ENCODE data around the gene MKNK2. TPM values are rescaled to one million over a fixed set of nuclear protein-coding genes. Genes with fewer than 3 reads are reported as not detected.
"Not testable (repeated sequence)": the region's sequence is repeated elsewhere in the genome, so short reads cannot be mapped to it uniquely, and the experiment has no call there.

MKNK2 gene
- polyA plus RNA-seq (2013, experiment 1 of 2; ENCODE audit: insufficient read length): 62.1 TPM
- 59.6 TPM for polyA plus RNA-seq (2013, experiment 2 of 2; ENCODE audit: insufficient read length)

DNA sequence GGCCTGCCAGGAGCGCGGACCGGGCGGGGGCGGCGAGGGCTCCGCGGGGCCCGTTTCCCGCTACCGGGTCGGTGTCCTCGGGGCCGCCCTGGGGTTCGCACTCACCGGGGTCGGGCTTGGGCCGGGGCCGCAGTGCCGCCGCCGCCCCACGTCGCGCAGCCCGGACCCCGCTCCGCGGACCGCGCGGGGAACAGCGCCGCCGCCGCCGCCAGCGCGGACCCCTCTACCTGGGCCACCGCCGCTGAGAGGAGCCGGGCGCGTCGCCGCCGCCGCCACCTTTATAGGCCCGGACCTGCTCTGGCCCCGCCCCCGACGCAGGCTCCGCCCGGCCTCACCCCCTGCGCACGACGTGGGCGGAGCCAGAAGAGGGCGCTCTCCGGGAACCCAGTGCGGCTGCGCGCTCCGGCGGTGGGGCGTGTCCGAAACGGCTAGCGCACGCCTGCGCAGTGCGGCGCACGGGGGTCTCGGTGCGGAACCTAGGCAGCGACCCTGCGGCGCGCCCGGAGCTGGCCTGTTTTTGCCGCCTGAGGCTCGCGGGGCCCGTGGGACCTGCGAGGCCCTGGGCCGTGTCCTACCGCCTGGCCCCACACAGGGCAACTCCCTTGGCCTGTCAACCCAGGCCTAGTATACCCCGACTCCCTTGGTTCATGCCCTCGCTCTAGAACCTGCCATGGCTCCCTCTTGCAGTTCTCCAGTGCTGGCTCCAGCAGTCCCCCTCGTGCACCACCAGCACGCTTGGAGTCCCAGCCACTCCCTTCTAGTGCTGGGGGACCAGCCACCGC lies at the start of gene MKNK2:
TSS of gene MKNK2 (minus strand) at position 254 of the 782 bp plus-strand sequence. CDS start 393 bp downstream, outside the sequence.
- DNase-seq: peak; percentile 89

DNA sequence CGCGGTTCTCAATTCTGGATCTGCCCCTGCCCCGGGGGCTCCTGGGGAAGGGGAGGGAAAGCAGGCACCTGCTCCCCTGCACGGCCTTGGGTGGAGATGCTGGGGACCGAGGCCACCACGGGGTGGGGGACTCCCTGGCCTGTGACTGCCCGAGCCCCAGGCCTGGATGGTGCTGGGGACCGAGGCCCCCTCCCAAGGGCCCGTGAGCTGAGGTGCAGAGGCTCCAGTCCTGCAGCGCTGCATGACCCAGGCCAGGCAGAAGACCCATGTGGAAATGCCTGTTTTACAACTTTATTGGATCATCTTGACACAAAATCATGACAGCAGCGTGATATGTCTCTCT lies 49.6 kb upstream of the MKNK2 start:
- no peak for DNase-seq

DNA sequence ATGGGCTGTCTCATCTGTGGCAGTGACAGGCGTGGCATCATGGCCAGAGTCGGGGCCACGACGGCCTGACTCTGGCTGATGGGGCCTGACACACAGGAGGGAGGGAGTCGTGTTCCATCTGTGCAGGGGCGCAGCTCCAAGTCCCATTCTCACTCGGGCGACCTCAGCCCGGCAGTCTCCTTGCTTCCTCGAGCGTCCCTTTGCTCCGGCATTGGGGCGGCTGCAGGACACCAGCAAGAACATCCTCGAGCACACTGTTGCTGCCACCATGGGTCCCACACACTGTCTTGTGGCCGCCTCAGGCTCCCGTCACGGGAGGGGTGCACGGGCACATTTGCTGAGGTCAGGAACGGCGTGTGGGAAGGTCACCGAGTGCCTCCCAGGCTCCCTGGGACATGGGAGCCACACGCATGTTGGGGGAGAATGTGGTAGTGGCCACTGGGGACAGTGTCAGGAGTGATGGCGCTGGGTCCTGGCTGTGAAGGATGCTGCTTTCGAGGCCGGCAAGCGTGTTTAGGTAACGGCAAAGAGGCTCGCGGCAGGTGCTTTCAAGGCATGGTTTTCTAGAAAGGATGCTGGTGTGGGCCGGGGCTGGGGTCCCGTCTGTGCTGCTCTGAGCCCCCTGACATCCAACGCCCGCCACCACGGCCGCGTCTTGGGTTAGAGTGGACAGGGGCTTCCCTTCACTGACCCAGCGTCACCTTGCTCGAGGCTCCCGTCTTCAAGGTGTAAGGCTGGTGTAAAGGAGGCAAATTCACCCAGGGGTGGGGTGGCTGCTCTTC lies 49.1 kb upstream of the MKNK2 start:
- no peak for DNase-seq

DNA sequence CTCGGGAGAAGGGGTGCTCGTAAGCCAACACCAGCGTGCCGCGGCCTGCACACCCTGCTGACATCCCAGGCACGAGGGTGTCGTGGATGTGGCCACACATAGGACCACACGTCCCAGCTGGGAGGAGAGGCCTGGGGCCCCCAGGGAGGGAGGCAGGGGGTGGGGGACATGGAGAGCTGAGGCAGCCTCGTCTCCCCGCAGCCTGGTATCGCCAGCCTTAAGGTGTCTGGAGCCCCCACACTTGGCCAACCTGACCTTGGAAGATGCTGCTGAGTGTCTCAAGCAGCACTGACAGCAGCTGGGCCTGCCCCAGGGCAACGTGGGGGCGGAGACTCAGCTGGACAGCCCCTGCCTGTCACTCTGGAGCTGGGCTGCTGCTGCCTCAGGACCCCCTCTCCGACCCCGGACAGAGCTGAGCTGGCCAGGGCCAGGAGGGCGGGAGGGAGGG lies 48.0 kb upstream of the MKNK2 start:
- DNase-seq: no peak

DNA sequence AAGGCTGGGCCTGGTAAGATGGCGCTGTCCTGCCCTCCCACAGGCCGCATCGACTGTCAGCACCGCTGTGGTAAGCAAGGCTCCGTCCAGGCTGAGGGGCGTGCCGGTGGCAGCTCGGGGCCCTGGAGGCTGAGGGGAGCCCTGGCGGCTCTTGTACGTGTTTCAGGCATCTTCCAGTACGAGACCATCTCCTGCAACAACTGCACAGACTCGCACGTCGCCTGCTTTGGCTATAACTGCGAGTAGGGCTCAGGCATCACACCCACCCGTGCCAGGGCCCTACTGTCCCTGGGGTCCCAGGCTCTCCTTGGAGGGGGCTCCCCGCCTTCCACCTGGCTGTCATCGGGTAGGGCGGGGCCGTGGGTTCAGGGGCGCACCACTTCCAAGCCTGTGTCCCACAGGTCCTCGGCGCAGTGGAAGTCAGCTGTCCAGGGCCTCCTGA lies 46.9 kb upstream of the MKNK2 start:
- DNase-seq: no peak

DNA sequence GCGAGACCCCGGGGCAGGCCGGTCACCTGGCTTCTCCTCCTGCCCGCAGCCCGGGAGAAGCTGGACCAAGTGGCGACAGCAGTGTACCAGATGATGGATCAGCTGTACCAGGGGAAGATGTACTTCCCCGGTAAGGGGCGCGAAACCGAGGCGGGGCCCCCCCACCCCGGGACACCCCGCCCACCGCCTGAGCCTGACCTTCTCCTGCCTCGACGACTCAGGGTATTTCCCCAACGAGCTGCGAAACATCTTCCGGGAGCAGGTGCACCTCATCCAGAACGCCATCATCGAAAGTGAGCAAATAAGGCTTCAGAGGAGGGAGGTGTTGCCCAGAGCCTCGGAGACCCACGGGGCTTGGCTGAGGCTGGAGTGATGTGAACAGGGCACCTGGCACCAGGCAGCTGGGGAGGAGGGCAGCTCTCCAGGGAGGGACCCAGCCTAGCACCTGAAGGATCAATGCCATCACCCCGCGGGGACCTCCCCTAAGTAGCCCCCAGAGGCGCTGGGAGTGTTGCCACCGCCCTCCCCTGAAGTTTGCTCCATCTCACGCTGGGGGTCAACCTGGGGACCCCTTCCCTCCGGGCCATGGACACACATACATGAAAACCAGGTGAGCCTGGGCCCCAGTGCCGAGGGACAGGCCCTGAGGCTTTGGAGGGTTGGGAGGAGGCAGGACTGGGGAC lies 46.3 kb upstream of the MKNK2 start:
- no peak for DNase-seq

DNA sequence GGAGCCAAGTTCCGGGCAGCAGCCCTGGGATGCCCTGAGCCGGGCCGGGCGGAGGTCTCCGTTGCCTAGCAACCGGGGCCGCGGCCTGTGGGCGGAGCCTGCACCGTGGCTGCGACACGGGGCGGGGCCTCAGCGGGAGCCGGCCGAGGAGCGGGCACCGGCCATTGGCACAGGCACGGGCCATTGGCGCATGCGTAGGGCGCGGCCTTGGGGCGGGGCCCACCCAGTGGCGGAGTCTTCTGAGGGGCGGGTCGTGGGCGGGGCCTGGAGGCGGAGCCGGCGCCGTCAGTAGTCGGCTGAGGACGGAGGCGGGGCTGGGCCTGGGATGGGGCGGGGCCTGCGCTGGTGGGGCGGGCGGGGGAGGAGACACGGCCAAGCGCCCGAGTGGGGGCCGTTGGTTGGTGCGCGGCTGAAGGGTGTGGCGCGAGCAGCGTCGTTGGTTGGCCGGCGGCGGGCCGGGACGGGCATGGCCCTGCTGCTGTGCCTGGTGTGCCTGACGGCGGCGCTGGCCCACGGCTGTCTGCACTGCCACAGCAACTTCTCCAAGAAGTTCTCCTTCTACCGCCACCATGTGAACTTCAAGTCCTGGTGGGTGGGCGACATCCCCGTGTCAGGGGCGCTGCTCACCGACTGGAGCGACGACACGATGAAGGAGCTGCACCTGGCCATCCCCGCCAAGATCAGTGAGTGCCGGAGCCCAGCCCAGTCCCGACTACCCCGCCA lies 45.6 kb upstream of the MKNK2 start, which contains the start of gene IZUMO4:
TSS of gene IZUMO4 (plus strand) at position 436 of the 723 bp plus-strand sequence. CDS start at position 467, 31 bp downstream.
- DNase-seq: peak; percentile 97

DNA sequence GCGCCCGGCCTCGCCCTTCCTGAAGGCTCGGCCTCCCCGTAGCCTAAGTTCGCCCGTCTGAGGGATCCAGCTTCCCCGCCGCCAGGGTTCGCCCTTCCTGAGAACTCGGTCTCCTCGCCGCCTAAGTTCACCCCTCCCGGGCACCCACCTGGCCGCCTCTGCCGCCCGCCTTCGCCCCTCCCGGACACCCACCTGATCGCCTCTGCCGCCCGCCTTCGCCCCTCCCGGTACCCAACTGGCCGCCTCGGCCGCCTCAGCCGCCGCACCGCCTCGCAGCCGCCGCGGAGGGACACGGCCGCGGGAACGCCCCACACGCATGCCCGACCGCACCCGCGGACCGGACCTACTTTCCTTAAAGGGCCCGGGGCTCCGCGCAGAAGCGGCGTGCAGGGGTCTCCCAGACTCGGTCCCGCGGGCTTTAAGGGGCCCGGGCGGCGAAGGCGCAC lies 45.0 kb upstream of the MKNK2 start, which contains the start of gene MOB3A:
TSS of gene MOB3A (minus strand) at position 293 of the 446 bp plus-strand sequence. CDS start 17,766 bp downstream, outside the sequence.
- peak; percentile 96 for DNase-seq

DNA sequence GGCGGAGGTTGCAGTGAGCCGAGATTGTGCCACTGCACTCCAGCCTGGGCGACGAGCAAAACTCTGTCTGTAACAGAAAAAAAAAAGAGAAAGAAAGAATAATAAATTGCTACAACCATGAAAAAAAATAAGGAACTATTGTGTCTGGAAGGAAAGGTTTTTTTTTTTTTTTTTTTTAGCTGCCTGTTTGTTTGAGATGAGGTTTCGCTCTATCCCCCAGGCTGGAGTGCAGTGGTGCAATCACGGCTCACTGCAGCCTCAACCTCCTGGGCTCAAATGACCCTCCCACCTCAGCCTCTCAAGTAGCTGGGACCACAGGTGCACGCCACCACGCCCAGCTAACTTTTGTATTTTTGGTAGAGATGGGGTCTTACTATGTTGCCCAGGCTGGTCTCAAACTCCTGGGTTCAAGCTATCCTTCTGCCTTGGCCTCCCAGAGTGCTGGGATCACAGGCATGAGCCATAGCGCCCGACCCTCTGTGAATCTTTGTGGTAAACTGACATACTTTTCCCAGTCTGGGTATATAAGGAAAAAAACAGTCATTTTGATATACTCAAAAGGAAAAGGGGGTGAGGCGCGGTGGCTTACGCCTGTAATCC lies 41.0 kb upstream of the MKNK2 start:
- DNase-seq: not testable (repeated sequence)

DNA sequence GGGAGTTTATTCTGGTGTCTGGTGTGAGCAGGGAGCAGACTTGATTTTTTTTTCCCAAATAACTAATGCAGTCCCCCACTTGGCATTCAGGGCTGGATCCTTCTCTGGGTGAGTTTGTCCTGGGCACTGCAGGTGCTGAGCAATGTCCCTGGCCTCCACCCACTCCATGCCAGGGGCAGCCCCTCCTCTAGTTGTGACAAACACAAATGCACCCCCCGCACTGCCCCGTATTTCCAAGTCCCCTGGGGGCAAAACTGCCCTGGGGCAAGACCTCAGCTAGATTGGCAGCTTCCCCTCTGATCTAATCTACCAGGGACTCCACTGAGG lies 38.6 kb upstream of the MKNK2 start:
- DNase-seq: no peak

DNA sequence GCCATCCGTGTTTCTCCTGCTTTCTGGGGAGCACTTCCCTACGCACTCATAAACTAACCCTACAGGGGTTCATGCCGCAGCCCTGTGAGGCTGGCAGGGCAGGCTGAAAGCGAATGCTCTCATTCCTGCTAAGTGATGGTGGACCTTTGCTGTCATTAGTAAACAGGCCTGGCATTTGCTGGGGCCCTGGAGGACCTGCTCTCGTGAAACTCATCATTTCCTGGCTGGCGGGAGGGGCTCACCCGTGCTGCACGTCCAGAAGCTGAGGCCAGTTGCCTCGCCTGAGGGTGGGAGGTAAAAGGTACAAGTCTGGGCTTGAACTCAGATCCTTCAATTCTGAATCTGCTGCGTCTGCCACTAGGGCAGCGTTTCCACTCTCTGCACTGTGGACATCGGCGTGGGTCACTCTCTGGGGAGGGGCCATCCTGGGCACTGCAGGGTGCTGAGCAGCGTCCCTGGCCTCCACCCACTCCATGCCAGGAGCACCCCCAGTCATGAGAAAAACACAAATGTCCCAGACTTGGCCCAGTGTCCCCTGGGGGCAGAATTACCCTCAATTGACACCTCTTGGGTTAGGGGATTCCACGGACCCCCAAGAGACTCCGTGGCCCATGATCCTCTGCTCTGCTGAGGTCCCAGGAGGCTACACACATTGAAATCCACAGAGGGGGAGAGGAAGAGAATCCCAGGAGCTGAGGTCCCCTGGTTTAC lies 38.1 kb upstream of the MKNK2 start:
- DNase-seq: peak; percentile 18

DNA sequence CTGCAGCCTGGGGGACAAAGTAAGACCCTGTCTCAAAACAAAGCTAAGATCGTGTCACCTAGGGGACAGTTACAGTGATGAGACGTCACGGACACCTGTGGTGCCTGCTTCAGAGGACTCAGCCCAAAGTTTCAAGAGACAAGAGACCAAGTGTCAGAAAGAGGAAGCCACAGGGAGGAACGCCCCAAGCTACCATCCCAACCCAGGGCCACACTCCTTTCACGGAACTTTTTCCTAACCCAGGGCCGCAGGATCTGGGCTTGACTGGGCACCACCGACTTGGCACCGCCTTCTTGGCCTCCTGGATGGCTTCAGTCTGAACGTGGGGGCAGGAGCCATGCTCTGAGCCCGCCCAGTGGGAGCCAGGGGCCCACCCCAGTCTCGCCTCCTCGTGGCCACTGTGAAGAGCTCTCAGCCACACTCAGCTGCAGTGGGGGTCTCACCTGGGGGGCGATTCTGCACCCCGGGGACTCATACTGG lies 36.6 kb upstream of the MKNK2 start:
- DNase-seq: no peak

DNA sequence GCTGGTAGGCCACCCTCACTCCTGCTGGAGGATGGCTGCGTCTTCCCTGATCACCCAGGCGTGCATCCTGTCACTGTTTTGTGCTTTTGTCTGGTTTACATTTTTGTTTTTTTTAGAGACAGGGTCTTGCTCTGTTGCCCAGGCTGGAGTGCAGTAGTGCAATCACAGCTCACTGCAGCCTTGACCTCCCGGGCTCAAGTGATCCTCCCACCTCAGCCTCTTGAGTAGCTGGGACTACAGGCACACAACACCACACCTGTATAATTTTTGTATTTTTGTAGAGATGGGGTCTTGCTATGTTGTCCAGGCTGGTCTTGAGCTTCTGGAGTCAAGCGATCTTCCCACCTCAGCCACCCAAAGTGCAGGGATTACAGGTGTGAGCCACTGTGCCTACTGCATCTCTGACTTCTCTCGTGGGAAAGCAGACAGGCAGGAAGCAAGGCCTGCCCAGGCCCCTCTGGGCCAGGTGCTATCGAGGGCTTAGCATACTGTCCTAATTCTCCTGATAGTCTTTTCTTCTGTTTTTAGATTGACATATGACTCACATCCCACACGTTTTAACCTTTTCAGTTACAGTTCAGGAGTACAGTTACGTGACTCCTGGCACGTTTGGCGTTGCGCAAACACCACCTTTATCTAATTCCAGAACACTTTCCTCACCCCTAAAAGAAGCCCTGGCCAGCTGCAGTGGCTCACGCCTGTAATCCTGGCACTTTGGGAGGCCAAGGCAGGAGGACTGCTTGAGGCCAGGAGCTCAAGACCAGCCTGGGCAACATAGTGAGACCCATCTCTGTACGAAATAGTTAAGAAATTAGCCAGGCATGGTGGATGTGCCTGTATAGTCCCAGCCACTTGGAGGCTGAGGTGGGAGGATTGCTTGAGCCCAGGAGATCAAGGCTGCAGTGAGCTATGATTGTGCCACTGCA lies 35.9 kb upstream of the MKNK2 start:
- not testable (repeated sequence) for DNase-seq

DNA sequence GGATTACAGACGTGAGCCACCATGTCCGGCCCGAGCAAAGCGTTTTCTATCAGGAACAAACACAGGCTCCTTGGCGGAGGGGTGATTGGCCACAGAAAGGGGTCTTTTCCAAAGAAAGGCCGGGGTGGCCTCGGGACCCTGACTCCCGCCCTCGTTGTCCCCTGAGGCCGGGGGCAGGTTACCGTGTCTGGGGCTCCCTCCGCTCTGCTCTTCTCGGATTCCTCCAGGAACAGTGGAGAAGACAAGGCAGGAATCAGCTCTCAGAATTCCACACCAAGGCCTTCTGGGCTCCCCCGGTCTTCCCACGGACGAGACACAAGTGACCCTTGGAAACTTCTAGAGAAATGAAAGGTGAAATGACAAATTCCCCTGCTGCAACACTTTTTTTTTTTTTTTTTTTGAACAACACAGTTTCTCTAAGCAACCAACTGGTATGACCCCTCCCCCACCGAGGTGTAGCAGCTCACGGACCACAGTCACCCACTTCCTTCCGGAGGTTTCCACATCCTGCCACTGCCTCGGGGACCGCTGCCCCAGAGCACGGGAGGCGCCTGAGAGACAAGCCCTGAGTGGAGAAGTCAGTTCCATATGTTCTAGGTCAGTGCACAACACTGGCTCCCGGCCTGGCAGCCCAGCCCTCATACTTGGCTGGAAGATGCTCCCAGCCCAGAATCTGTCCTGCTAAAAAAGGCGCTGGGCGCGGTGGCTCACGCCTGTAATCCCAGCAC lies 34.1 kb upstream of the MKNK2 start:
- no peak for DNase-seq

DNA sequence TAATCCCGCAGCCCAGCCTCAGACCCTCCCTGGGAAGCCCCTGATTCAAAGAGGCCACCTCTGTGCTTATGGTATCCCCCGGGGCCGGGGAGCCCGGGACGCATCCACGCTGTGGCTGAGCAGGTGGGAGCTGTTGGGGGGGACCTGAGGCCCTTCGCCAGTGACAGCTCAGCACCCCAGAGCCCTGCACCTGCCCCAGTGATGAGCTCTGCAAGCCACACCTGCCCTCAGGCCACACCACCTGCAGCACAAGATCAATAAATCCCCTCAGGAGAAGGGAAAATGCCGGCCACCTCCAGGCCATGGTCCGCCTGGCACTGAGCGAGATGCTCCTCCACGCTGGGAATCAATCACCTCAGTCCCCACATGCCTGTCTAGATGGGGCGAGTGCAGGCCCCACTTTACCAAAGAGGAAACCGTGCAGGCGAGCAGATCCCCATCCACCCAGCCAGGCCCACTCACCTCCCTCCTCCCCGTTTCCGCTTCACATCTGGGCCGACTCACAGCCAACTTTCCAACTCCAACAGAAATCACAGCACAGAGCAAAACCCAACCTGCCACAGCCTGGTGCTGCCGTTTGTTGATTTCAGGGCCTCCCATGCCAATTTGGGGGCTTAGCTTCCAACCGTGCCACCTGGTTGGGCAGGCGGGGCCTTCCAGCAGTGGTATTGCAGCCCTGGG lies 32.3 kb upstream of the MKNK2 start:
- no peak for DNase-seq

DNA sequence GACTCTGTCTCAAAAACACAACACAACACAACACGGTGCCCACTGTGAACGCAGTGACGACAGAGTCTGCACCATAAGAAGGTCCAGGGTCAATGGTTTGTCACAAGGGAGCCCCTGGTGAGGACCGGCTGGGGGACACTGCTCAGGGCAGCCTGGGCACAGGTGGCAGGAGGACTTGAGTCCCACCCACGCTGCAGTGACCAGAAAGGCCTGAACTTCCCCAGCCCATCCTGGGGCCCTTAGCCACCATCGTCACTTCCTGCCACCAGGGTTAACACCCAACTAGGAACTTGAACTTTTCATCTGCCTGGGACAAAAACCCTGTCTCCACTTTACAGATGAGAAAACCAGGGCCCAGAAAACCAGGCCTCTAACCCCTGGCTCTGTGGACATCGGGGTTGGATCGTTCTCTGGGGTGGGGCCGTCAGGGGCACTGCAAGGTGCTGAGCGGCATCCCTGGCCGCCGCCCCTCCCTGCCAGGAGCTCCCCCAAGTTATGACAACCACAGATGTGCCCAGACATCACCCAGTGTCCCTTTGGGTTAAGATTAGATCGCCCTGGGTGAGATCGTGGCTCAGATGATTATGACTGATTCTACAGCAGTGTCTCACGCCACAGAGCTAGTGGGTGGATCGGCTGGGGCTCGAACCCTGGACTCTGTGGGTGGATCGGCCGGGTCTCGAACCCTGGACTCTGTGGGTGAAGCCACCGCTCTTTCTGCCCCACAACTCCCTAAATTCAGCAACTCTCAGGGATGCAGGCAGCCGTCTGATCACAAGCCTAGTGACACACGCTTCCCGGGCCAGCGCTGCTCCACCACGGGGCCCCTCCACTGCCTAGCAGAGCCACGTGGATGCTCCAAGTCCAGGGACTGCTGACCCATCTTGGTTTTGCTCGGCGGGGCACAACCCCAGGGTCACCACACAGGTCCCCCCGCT lies 31.1 kb upstream of the MKNK2 start:
- no peak for DNase-seq

DNA sequence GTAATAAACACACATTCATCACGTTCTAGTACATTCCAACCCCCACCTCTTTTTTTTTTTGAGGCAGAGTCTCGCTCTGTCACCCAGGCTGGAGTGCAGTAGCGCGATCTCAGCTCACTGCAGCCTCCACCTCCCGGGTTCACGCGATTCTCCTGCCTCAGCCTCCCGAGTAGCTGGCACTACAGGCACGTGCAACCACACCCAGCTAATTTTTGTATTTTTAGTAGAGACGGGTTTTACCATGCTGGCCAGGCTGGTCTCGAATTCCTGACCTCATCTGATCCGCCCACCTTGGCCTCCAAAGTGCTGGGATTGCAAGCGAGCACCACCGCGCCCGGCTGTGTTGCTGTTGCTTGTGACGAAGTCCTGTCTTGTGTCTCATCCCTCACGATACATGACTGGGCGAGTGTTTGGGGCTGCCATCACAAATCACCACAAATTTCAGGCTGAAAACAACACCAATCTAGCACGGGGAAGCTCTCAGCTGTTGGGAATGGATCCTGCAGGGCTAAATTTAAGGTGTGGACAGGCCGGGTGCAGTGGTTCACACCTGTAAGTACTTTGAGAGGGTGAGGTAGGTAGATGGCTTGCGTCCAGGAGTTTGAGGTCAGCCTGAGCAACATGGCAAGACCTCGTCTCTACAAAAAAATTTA lies 29.4 kb upstream of the MKNK2 start:
- no peak for DNase-seq

All from fibroblast of skin of scalp (primary cell).